Bronchial epithelial cell (primary cell): ENCODE data around the gene CTCF. TPM values are rescaled to one million over a fixed set of nuclear protein-coding genes. Genes with fewer than 3 reads are reported as not detected.
A peak's percentile ranks its signal among the peaks of the same experiment; 100 is the strongest.

Experiments
- DNase-seq: peaks from one replicate; pipeline ENCODE4 v3.0.0-alpha.2; 2010; ENCODE audit warnings: low read depth
- FAIRE-seq: peaks from 2 replicates; lab custom pipeline; 2011; peaks lifted over from hg19 to GRCh38; lab: Jason Lieb, UNC
- H3K27me3 ChIP-seq: 2 replicates; pipeline ENCODE4 v1.5.1; 2011; ENCODE audit warnings: low read length; ENCODE audit not compliant: control insufficient read depth, insufficient read depth
- H3K36me3 ChIP-seq: 2 replicates; pipeline ENCODE4 v1.5.1; 2011; ENCODE audit warnings: low read length; ENCODE audit not compliant: control insufficient read depth, insufficient read depth
- H3K4me3 ChIP-seq: 2 replicates; pipeline ENCODE4 v1.5.1; 2011; ENCODE audit warnings: mild to moderate bottlenecking, low read depth, low read length, control low read depth
- CTCF ChIP-seq: IDR thresholded peaks from 2 replicates; pipeline ENCODE4 v1.5.1; 2011; ENCODE audit warnings: mild to moderate bottlenecking, moderate library complexity, low read length, control low read depth, inconsistent platforms; ENCODE audit not compliant: insufficient read depth, severe bottlenecking
- total RNA-seq: library from RNA; depleted of rRNA; stranded (reverse); fragments of >200 nt; gene quantifications from 2 replicates; pipeline ENCODE4 v1.2.1, GENCODE V29; 2014

CTCF gene
- total RNA-seq, 1 donor from 2014 or later, result 21.1 TPM

GRCh38 chr16:67663151-67663876 lies 101.0 kb downstream of the CTCF start:
- Histone ChIP-seq H3K36me3 (peaks cover 6% of the 10 kb centered on the region), H3K27me3 (no peaks in the 10 kb centered on the region), H3K4me3 (no peak overlapping the region)
- TF ChIP-seq CTCF, result peak; percentile 34
- DNase-seq (no peak), FAIRE-seq (no peak)

GRCh38 chr16:67663877-67664222 lies 101.5 kb downstream of the CTCF start:
- Histone ChIP-seq H3K36me3 (peaks cover 3% of the 10 kb centered on the region), H3K27me3 (no peaks in the 10 kb centered on the region), H3K4me3 (no peak overlapping the region)
- DNase-seq (no peak), FAIRE-seq (no peak)
- TF ChIP-seq CTCF, result no peak

GRCh38 chr16:67664258-67664657 lies 101.9 kb downstream of the CTCF start:
- no peak for FAIRE-seq
- H3K27me3 ChIP-seq, result no peaks in the 10 kb centered on the region
- H3K36me3 ChIP-seq, result peaks cover 2% of the 10 kb centered on the region
- DNase-seq, result no peak
- no peak overlapping the region for H3K4me3 ChIP-seq
- TF ChIP-seq CTCF, result no peak

GRCh38 chr16:67664871-67665270 lies 102.5 kb downstream of the CTCF start:
- H3K4me3 ChIP-seq, result no peak overlapping the region
- TF ChIP-seq CTCF, result no peak
- DNase-seq (no peak), FAIRE-seq (no peak)
- H3K27me3 ChIP-seq, result no peaks in the 10 kb centered on the region
- H3K36me3 ChIP-seq, result peaks cover 2% of the 10 kb centered on the region

GRCh38 chr16:67665598-67665997 lies 103.3 kb downstream of the CTCF start:
- TF ChIP-seq CTCF, result no peak
- Histone ChIP-seq H3K36me3 (peaks cover 2% of the 10 kb centered on the region), H3K27me3 (no peaks in the 10 kb centered on the region), H3K4me3 (peak overlapping the region; percentile 63)
- DNase-seq (no peak), FAIRE-seq (no peak)
